HG02610 (cell line): ENCODE data around the gene NKAIN2.
A peak's percentile ranks its signal among the peaks of the same experiment; 100 is the strongest.
"Not testable (repeated sequence)": the region's sequence is repeated elsewhere in the genome, so short reads cannot be mapped to it uniquely, and the experiment has no call there.

Experiments
- ATAC-seq: cut with Tn5 transposase; IDR thresholded peaks from one replicate; pipeline ENCODE4 v1.9.1; 2021; ENCODE audit warnings: mild to moderate bottlenecking, moderate library complexity; ENCODE audit not compliant: unreplicated experiment

The NKAIN2 gene

DNA sequence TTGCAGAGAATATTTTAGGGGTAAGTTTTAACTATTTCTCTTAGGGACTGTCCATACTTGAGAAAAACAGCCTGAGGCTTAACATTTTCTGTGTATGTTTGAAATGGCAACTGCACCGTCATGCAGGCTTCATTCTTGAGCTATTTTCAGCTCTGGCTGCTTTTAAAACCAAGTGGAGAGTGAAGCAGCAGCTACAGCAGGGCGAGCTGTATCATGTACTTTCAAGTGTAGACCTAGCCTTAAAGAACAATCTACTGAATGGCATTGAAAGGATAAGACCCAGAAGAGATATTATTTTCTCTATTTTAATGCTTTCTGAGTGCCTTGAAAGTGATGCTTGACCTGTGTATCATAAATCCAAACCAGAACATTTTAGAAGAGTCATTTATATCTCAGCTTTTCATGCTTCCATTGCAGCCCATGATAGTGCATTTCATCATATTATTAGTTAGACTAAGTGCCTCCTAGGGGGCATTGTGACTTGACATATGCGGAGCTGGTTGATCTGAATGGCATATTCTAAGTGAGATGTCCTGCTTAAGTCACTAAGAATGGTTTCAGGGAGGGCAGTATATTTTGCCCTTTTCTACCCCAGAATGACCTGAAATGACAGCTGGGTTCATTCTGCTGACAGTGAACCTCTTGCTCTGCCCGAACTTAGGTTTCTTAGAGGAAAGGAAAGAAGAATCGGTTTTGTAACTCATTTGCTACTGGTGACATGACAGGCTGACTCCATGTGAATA lies 85.3 kb downstream of the NKAIN2 start:
- no peak for ATAC-seq

DNA sequence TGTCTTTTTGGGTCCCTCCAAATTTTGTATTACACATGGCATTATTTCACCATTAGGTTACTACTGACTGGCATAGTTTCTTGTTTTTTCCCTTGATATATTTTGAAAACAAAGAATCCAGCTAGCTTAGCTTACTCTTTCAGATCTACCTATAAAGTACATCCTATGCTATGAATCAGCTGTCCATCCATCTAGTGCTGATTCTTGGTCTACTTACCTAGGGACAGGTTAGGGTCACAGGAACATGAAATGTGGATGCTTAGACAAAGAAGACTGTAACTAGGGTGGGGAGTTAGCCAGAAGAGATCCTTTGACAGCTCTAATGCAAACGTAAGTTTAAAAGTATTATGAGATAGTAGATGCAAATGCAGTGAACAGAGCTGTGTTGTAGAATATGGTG lies 91.7 kb downstream of the NKAIN2 start:
- ATAC-seq: no peak

DNA sequence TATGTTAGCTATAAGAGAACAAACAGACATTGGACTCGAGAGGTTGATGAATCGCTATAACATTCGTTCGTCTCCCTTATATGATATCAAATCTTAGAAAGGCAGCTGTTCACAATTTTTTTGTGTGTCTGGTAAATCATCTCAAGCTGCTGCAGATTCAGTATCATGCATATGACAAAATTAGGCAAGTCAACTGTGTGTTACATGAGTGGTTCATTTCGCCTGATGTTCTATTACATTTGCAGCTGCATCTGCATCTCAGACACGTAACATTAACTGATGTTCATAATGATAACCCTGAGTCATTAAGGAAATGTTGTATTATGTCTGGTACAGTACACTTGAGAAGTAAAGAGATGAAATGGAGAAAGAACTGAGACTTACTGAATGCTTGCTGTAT lies 92.1 kb downstream of the NKAIN2 start:
- ATAC-seq: no peak

DNA sequence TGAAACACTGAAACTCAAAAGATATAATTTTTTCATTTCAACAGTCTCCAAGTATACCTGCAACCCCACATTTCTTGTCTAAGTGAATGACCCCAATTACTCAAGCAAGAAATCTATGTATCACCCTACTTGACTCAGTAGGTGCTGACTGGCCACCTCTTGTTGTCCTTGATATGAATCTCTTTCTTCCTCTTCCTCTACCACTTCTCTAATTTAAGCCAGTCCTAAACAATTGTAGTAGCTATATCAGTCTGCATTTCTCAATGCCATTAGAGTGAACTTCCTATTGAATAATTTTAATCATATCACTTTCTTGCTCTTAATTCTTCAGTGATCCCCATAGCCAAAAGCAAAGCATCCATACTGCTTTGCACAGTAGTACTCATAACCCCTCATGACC lies 93.2 kb downstream of the NKAIN2 start:
- no peak for ATAC-seq

DNA sequence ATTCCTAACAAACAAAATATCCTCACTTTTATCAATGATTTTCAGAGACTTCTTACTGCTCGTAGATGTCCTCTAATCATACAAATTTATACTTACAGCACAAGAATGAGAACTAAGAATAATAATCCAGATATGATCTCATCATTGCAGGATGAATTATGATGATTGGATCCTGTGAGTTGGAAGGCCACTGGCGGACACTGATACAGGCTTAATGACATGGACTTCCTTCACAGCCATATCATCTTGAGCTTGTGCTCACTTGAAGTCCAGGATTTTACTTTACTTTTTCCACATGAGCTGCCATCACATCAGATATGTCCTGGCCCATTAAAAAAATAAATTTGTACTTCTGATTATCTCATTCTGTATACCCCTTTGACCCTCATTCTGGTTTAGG lies 94.3 kb downstream of the NKAIN2 start:
- no peak for ATAC-seq

DNA sequence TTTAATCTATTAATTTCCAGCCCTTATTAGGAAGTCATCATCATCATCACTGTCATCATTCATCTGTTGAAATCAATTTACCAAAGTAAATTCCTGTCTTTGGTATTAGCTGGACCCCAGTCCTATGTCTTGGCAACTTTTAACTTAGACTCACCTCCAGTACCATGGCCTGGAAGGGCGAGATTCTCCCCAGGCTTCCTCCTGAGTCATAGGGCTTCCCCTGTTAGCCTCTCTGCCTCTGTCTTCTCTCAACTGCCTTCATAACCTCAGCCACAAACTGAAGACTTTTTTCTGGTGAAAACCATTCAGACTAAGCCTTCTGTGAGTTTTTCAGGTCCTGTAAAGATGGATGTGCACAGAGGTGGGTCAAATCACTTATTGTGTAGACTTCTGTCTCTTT lies 95.0 kb downstream of the NKAIN2 start:
- peak; percentile 60 for ATAC-seq

DNA sequence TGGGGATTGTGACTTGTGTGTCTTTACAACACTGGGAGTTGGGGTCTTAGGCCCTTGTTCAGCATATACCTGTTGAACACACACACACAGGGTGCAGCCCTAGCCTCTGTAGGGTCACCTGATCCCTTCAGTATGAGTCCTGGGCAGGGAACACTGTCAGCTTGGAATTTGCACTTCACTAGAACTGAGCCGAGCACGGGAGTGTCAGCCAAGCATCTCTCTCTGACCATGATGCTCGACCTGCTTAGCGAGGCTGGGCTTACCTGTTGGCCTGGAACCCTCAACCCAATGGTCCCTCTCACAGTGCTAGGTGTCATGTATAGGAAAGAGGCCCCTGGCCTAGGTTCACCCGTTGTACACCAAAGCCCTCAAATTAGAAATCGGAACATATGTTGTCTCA lies 96.1 kb downstream of the NKAIN2 start:
- no peak for ATAC-seq

DNA sequence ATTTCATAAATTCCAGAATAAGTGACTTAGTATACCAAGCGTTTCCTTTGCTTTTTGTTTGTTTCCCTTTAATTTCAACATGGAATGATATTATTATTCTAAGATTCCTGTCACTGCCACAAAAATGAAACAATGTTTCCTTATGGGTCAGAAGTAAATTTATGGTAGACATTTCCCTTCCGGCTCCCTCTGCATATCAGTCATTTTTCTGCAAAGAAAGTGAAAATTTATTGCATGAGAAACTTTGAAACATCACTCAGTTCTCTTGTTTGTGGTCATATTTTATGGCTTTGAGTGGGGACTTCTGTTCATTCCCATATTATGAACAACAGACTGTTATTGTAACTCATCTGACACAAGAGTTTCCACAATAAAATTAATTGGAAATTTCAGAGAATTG lies 97.8 kb downstream of the NKAIN2 start:
- no peak for ATAC-seq

DNA sequence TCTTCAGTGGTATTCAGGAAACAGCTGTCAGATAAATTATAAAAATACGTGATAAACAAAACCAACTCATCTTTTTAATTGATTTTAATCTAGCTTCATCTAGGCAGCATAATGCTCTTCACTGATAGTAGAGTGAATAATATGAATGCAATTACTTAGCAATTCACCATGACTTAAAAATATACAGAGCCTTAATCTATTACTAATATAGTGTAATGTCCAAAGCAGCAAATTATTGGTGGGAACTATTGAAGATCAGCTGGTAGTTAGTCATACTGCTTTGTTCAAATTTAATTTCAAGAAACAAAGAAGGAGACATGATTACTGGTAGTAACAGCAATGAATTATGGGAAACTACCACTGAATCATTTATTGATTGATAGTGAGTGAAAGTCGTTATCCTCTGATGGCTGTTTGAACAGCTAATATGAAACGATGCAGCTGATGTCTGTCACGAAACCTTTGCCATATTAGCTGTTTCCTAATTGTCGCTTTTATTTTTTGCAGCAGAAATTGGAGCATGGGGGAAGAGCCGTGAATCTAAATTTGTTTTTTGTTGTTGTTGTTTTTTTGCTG lies 99.2 kb downstream of the NKAIN2 start:
- ATAC-seq: no peak

DNA sequence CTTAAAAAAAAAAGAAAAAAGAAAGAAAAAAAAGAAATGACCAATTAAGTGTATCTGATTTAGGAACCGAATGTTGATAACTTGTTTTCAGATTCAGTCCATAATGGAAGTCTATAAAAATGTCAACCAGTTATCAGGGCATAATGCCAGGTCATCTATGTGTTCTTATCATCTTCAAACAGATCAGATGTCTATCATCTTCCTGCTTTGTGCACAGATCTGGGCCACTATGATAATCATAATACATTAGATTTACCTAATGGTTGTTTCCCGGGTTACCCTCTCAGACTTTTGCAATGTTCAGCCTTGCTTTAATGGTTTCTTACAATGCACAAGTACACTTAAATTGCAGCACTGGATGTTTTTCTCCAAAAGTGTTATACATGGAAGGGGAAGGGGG lies 100.6 kb downstream of the NKAIN2 start:
- ATAC-seq: no peak

DNA sequence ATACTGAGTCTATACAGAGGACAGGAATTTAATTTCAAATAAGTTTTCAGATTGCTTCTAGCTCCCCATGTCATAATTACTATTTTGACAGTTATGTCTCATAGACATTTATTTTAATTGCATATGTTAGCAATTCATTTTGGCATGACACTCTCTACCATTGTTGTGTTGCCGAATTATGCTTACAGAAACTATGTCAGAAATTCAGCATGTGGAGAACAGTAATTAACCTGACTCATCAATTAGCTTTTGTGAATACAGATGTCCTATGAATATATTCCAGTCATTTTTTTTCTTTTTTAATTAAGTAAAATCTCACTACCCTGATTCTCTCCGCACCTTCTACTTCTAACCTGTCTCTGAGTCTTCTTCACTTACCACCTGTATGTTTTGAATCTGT lies 105.1 kb downstream of the NKAIN2 start:
- no peak for ATAC-seq

DNA sequence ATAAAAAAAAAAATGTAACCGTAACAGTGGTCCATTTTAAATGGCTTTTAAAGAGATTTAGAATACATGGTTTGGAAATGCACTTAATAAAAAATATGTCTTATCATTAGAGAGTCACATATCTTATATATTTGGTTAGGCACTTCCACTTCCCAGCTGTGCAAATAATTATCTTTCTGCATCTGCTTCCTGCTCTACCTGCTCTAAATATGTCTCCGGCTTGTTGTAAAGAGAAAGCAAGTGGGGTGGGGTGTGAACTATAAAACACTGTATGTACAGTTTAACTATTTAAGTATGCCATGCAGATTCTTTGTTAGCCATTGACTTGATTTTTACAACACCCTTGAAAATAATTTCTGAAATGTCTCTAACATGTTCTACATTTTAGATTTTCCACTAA lies 106.3 kb downstream of the NKAIN2 start:
- no peak for ATAC-seq

DNA sequence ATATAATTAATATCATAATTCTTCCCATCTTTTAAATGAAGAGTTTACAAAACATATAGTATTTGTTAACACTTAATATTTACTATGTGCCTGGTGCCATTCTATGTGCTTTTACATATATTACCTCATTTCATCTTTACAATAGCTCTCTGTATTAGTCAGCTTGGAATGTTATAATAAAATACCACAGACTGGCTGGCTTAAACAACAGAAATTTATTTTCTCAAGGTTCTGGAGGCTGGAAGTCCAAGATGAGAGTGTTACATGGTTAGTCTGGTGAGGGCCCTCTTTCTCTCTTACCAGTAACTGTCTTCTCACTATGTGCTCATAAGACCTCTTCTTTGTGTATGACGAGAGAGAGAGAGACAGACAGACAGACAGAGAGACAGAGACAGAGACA lies 110.2 kb downstream of the NKAIN2 start:
- no peak for ATAC-seq

DNA sequence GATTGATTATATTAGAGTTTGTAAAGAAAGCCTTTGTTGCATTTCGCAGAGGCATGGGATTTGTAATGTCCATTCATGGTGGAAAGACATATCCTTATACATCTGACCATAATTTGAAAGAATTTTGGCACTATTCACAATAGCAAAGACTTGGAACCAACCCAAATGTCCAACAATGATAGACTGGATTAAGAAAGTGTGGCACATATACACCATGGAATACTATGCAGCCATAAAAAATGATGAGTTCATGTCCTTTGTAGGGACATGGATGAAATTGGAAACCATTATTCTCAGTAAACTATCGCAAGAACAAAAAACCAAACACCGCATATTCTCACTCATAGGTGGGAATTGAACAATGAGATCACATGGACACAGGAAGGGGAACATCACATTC lies 119.7 kb downstream of the NKAIN2 start:
- ATAC-seq: not testable (repeated sequence)

DNA sequence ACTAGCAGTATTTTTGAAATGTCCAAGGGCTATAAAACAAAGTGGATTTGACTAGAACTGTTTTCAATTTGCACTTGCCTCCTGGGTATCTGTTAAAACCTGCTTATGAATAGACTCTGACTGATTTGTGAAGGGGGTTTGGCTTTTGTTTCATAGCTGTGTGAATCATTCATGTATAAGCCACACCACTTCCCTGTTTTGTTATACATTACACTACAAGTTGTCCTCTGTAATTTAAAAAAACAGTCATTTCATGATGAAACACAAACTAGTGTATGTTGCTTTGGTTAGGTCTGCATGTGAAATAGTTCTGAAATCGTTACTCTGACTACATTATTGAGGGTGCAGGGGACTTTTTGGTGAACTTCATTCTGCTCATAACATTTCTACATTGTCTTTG lies 121.7 kb downstream of the NKAIN2 start:
- ATAC-seq: peak; percentile 99

DNA sequence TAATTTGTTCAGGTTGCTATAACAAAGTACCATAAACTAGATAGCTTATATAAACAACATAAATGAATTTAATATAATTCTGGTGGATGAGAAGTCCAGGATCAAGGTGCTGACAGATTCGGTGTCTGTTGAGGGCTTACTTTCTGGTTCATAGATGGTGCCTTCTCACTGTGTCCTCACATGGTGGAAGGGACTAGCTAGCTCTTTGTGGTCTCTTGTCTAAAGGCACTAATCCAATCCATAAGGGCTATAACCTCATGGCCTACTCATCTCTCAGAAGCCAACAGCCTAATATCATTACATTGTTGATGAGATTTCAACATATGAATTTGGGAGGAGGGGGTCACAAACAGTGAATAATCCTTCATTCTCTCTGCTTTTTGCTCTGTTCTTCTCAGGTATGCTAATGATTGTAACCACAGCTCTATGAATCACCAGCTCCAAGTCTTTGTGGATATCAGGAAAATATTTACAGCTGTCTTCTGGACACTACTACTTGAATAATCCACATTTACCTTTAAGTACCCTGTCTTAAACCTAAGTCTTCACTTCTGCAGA lies 122.3 kb downstream of the NKAIN2 start:
- ATAC-seq: no peak

DNA sequence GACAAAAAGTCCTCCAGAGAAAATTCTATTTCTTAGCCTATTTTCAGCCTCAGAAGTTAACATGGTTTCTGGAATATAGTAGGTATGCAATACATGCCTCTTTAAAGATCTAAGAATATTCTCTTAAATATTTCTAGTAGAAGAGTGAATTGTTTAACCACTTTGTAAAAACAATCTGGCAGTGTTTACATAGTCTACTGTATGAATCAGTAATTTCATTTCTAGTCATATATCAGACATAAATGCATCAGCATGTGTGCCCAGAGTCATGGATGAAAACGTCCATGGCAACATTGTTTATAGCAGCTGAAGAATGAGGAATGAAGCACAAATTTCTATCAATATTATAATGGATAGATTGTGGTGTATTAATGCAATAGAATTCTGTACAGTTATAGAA lies 124.9 kb downstream of the NKAIN2 start:
- ATAC-seq: no peak

DNA sequence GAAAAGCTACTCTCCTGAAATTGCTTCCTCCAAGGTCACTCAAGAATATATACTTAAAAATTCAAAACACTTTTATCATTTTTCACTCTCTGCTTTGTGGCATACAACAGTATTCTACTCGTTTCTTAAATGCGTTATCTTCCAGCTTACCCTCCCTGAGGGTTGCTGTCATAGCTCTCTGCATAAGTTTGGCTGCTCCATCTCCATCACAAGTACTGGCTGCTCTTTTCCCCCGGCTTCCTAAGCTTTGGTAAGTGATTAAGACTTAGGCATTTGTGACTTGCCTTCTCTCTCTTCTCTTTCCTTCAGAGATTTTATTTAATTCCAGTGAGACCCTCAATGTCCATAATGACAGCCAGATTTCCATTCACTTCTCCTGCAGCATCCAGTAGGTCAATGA lies 128.3 kb downstream of the NKAIN2 start:
- ATAC-seq: no peak

DNA sequence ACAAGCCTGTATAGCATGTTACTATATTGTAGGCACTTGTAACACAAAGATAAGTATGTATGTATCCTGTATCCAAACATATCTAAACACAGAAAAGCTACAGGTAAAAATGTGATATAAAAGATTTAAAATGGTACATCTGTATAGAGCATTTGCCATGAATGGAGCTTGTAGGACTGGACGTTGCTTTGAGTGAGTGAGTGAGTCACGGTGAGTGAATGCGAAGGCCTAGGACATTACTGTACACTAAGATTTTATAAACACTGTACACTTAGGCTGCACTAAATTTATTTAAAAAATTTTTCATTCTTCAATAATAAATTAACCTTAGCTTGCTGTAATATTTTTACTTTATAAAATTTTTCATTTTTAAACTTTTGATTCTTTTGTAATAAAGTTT lies 136.9 kb downstream of the NKAIN2 start:
- no peak for ATAC-seq

DNA sequence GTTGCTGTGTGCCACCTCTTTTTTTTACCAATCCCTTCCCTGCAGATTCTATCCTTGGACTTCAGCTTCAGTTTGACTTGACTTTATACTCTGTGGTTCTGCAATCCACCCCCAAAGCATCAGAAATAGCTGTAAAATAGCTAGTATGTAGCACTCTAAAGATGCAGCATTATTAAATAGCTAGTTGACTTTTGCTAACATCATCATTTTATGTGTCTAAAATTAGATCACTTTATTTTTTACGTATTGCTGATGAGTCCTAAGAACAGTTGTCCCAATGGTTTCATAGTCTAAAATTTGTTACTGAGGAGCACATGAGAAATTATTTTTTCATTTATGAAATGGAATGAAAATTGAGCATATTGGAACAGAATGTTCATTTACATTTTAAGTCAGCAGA lies 138.2 kb downstream of the NKAIN2 start:
- no peak for ATAC-seq

DNA sequence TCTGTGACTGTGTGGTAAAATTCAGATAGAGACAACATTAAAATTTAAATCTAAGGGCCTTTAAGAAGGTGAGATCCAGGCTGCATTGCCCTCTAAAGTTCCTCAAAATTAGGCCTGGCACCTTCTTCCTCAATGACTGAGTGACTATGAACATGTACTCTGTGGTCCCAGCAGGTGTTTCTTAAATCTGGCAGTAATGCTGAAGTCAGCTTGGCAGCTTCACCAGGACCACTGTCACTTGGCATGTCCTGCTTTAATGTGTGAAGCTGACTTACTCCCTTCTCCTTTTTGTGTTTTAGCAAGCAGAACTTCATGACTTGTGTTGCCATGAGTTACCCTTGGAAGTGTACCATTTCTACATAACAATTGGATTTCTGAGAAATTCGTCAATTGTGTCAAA lies 141.7 kb downstream of the NKAIN2 start:
- no peak for ATAC-seq

DNA sequence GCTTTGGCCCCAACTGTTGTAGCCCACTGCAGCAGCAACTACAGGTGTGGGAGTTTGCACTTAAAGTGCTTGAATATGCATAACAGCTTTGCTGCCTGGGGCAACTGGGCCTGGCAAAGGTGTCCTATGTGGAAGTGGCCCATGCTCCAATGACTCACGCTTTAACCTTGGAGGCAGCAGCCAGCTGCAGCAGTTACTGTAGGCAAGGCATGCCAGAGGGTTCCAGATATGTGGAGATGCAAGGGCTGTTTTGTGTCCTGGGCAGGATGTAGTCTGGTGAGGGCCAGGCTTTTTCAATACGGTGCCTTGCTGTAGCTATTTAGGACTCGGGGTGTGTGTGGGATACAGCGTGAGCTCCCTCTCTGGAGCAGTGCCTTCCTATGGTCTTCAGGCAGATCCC lies 150.3 kb downstream of the NKAIN2 start:
- no peak for ATAC-seq
